Keratinocyte (primary cell): ENCODE data around the gene LAMA3.

Experiments
- CTCF ChIP-seq, 3 experiments: IDR thresholded peaks in 1 of 3; conservative IDR thresholded peaks in 1 of 3; optimal IDR thresholded peaks in 1 of 3; 2 replicates in 2 of 3; 3 replicates in 1 of 3; pipeline versions ENCODE3 to v1.5.1; 2011; ENCODE audit warnings: low read length in 3 of 3, mild to moderate bottlenecking in 3 of 3, moderate library complexity in 2 of 3, control low read depth in 1 of 3, inconsistent platforms in 1 of 3; ENCODE audit not compliant: insufficient read depth in 2 of 3; ENCODE audit errors: extremely low read depth in 1 of 3
- EZH2 ChIP-seq: IDR thresholded peaks from one replicate; pipeline ENCODE4 v1.6.1; 2012; ENCODE audit warnings: inconsistent platforms, mild to moderate bottlenecking, low read length, moderate library complexity

GRCh38 chr18:23752363-23752762 is 63.1 kb downstream of the LAMA3 start:
- TF ChIP-seq CTCF (optimal IDR thresholded peaks at IDR 0.05 in 1 of 3, IDR thresholded peaks at IDR 0.05 in 1 of 3, conservative IDR thresholded peaks at IDR 0.05 in 1 of 3; ENCODE audit: extremely low read depth in 1 of 3, insufficient read depth in 2 of 3, low read length in 3 of 3) (no peak), EZH2 (no peak)
